ENCODE data around the gene OR6C2. TPM values are rescaled to one million over a fixed set of nuclear protein-coding genes. Genes with fewer than 3 reads are reported as not detected.
"Not testable (repeated sequence)": the region's sequence is repeated elsewhere in the genome, so short reads cannot be mapped to it uniquely, and the experiment has no call there.

OR6C2 gene
- not detected in 2 replicates for total RNA-seq (2014; rRNA removed; shearing (Covaris generic))

GRCh38 chr12:55443776-55444175 lies at the start of gene OR6C2:
Gene OR6C2 (plus strand): TSS chr12:55444076. CDS start chr12:55452214, 8,138 bp downstream.
- DNase-seq (ENCODE audit: low spot score) = no peak

- DNase-seq (ENCODE audit: low spot score) = no peak
These were observed 47.5 kb upstream of the OR6C2 start for GRCh38 chr12:55396326-55396725.

- no peak for DNase-seq (ENCODE audit: low spot score)
These were observed 43.6 kb upstream of the OR6C2 start, which contains the start of gene OR6C65 for GRCh38 chr12:55400229-55400628. Gene OR6C65 (plus strand): TSS chr12:55400529. CDS start chr12:55400529, 0 bp downstream.

- no peak for DNase-seq (ENCODE audit: low spot score)
These were observed 36.0 kb upstream of the OR6C2 start for GRCh38 chr12:55407866-55408265.

GRCh38 chr12:55409133-55409532 lies 34.7 kb upstream of the OR6C2 start:
- DNase-seq (ENCODE audit: low spot score) = not testable (repeated sequence)

GRCh38 chr12:55412138-55412537 lies 31.7 kb upstream of the OR6C2 start:
- DNase-seq (ENCODE audit: low spot score) = not testable (repeated sequence)

- DNase-seq (ENCODE audit: low spot score) = not testable (repeated sequence)
These were observed 30.1 kb upstream of the OR6C2 start for GRCh38 chr12:55413498-55414388.

- DNase-seq (ENCODE audit: low spot score) = not testable (repeated sequence)
These were observed 29.5 kb upstream of the OR6C2 start for GRCh38 chr12:55414396-55414823.

- not testable (repeated sequence) for DNase-seq (ENCODE audit: low spot score)
These were observed 29.0 kb upstream of the OR6C2 start for GRCh38 chr12:55414889-55415288.

GRCh38 chr12:55416961-55417360 lies 26.9 kb upstream of the OR6C2 start:
- DNase-seq (ENCODE audit: low spot score) = no peak

GRCh38 chr12:55420307-55420962 lies 23.4 kb upstream of the OR6C2 start:
- DNase-seq (ENCODE audit: low spot score) = no peak

- DNase-seq (ENCODE audit: low spot score) = no peak
These were observed 17.9 kb upstream of the OR6C2 start, which contains the start of gene OR6C76 for GRCh38 chr12:55425954-55426353. Gene OR6C76 (plus strand): TSS chr12:55426254. CDS start chr12:55426254, 0 bp downstream.

GRCh38 chr12:55428331-55429243 lies 15.3 kb upstream of the OR6C2 start:
- DNase-seq (ENCODE audit: low spot score) = no peak

GRCh38 chr12:55441233-55441632 lies 2.6 kb upstream of the OR6C2 start:
- not testable (repeated sequence) for DNase-seq (ENCODE audit: low spot score)

GRCh38 chr12:55445357-55445756 lies 1.5 kb downstream of the OR6C2 start:
- DNase-seq (ENCODE audit: low spot score) = no peak

- DNase-seq (ENCODE audit: low spot score) = no peak
These were observed 2.5 kb downstream of the OR6C2 start for GRCh38 chr12:55446326-55446725.

- no peak for DNase-seq (ENCODE audit: low spot score)
These were observed 4.9 kb downstream of the OR6C2 start for GRCh38 chr12:55448825-55449224.

GRCh38 chr12:55464926-55465325 lies 21.1 kb downstream of the OR6C2 start:
- DNase-seq (ENCODE audit: low spot score) = not testable (repeated sequence)

GRCh38 chr12:55467836-55468235 lies 24.0 kb downstream of the OR6C2 start:
- DNase-seq (ENCODE audit: low spot score) = no peak

GRCh38 chr12:55469291-55469690 lies 25.4 kb downstream of the OR6C2 start:
- DNase-seq (ENCODE audit: low spot score) = no peak

GRCh38 chr12:55470088-55470829 lies 26.4 kb downstream of the OR6C2 start, which contains the start of gene OR6C70:
Gene OR6C70 (minus strand): TSS chr12:55470138. CDS start chr12:55470138, 0 bp downstream.
- no peak for DNase-seq (ENCODE audit: low spot score)

Measured in A172 (cell line).